Neural progenitor cell (in vitro differentiated cells): Measurements from ENCODE around the gene SMCO1. TPM values are rescaled to one million over a fixed set of nuclear protein-coding genes. Genes with fewer than 3 reads are reported as not detected.
"Not testable (repeated sequence)": the region's sequence is repeated elsewhere in the genome, so short reads cannot be mapped to it uniquely, and the experiment has no call there.

Experiments
- DNase-seq: peaks from one replicate; pipeline ENCODE4 v3.0.0-alpha.2; 2016; ENCODE audit warnings: low spot score
- H2AFZ ChIP-seq: fragments of 200-600 bp; sonication (generic); replicated peaks from 2 replicates; pipeline ENCODE4 v1.6.1; 2016; ENCODE audit warnings: antibody characterized with exemption
- H3F3A ChIP-seq: fragments of 200-600 bp; sonication (generic); 2 replicates; pipeline ENCODE4 v1.6.1; 2016; ENCODE audit warnings: antibody characterized with exemption, low read depth
- H3K27ac ChIP-seq: fragments of 200-600 bp; sonication (generic); 2 replicates; pipeline ENCODE4 v1.5.1; 2016; ENCODE audit warnings: mild to moderate bottlenecking
- H3K27me3 ChIP-seq: fragments of 200-600 bp; sonication (generic); 2 replicates; pipeline ENCODE4 v1.6.1; 2016; ENCODE audit warnings: mild to moderate bottlenecking, moderate library complexity
- H3K36me3 ChIP-seq: fragments of 200-600 bp; sonication (generic); 2 replicates; pipeline ENCODE4 v1.5.1; 2016
- H3K4me1 ChIP-seq: fragments of 200-600 bp; sonication (generic); 2 replicates; pipeline ENCODE4 v1.6.1; 2016; ENCODE audit warnings: mixed run types
- H3K4me2 ChIP-seq: fragments of 200-600 bp; sonication (generic); 2 replicates; pipeline ENCODE4 v1.6.1; 2016
- H3K4me3 ChIP-seq: fragments of 200-600 bp; sonication (generic); 2 replicates; pipeline ENCODE4 v1.5.1; 2016
- H3K79me2 ChIP-seq: fragments of 200-600 bp; sonication (generic); 2 replicates; pipeline ENCODE4 v1.6.1; 2016; ENCODE audit warnings: low read depth
- H3K9ac ChIP-seq: fragments of 200-600 bp; sonication (generic); 2 replicates; pipeline ENCODE4 v1.6.1; 2016
- H3K9me3 ChIP-seq: fragments of 200-600 bp; sonication (generic); 2 replicates; pipeline ENCODE4 v1.5.1; 2016; ENCODE audit warnings: low read depth
- H4K20me1 ChIP-seq: fragments of 200-600 bp; sonication (generic); 2 replicates; pipeline ENCODE4 v1.6.1; 2016; ENCODE audit warnings: low read depth
- H3K27ac Mint-ChIP-seq: 3 replicates; pipeline ENCODE4 v1.8.0; 2021; ENCODE audit warnings: mixed read lengths
- H3K27me3 Mint-ChIP-seq: 2 replicates; pipeline ENCODE4 v1.8.0; 2022; ENCODE audit warnings: low read depth, mild to moderate bottlenecking, inconsistent platforms, moderate library complexity, mixed read lengths; ENCODE audit not compliant: insufficient read depth
- H3K36me3 Mint-ChIP-seq: 3 replicates; pipeline ENCODE4 v1.8.0; 2021; ENCODE audit warnings: mixed read lengths
- H3K4me1 Mint-ChIP-seq: 3 replicates; pipeline ENCODE4 v1.8.0; 2021; ENCODE audit warnings: mixed read lengths
- H3K4me3 Mint-ChIP-seq: 3 replicates; pipeline ENCODE4 v1.8.0; 2021; ENCODE audit warnings: mild to moderate bottlenecking, moderate library complexity, mixed read lengths
- H3K9me3 Mint-ChIP-seq: 3 replicates; pipeline ENCODE4 v1.8.0; 2020; ENCODE audit warnings: mixed read lengths
- CTCF ChIP-seq: fragments of 200-600 bp; sonication (generic); IDR thresholded peaks from 2 replicates; pipeline ENCODE4 v1.5.1; 2017; ENCODE audit warnings: antibody characterized with exemption, mild to moderate bottlenecking
- EZH2 ChIP-seq: fragments of 200-600 bp; sonication (generic); IDR thresholded peaks from 2 replicates; pipeline ENCODE4 v1.6.1; 2017; ENCODE audit warnings: antibody characterized with exemption, mild to moderate bottlenecking, moderate library complexity
- EZH2phosphoT487 ChIP-seq: fragments of 200-600 bp; sonication (generic); IDR thresholded peaks from 2 replicates; pipeline ENCODE4 v1.6.1; 2017; ENCODE audit warnings: antibody characterized with exemption
- total RNA-seq: library from RNA; depleted of rRNA; stranded (reverse); fragments of >200 nt; gene quantifications from 2 replicates; pipeline ENCODE4 v1.2.3, GENCODE V29; 2015; ENCODE audit warnings: low replicate concordance

The SMCO1 gene
- total RNA-seq, 1 donor from 2014 or later = not detected

GRCh38 chr3:196523841-196524240, 8.7 kb upstream of the SMCO1 start:
- Mint-ChIP-seq H3K9me3 (peaks cover 54% of the 10 kb centered on the region), H3K4me3 (no peak overlapping the region), H3K4me1 (no peaks in the 10 kb centered on the region), H3K27me3 (peaks cover 11% of the 10 kb centered on the region), H3K36me3 (no peaks in the 10 kb centered on the region), H3K27ac (no peak overlapping the region)
- Histone ChIP-seq H3K4me3 (no peak overlapping the region), H4K20me1 (no peaks in the 10 kb centered on the region), H3K4me2 (no peak overlapping the region), H3K4me1 (no peaks in the 10 kb centered on the region), H2AFZ (no peak overlapping the region), H3F3A (no peaks in the 10 kb centered on the region), H3K79me2 (no peaks in the 10 kb centered on the region), H3K9me3 (peaks cover 14% of the 10 kb centered on the region), H3K27ac (no peak overlapping the region), H3K9ac (no peak overlapping the region), H3K36me3 (no peaks in the 10 kb centered on the region), H3K27me3 (peaks cover 7% of the 10 kb centered on the region)
- DNase-seq = no peak
- TF ChIP-seq EZH2 (no peak), EZH2phosphoT487 (no peak), CTCF (no peak)

DNA sequence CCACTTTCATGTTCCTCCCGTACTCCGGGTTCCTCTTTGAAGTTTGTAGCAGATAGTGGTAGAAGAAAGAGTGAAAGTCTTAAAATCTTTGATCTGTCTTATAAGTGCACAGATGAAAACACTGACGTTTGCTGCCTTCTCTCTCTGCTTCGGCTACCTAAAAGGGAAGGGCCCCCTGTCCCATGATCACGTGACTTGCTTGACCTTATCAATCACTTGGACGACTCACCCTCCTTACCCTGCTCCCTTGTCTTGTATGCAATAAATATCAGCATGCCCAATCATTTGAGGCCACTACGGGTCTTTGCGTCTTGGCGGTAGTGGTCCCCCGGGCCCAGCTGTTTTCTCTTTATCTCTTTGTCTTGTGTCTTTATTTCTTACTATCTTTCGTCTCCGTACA, 6.1 kb upstream of the SMCO1 start:
- not testable (repeated sequence) for H3K27me3 Mint-ChIP-seq, H3K4me3 Mint-ChIP-seq, H3K4me1 ChIP-seq, H2AFZ ChIP-seq, H3K4me3 ChIP-seq, H3K27ac Mint-ChIP-seq, H3K4me2 ChIP-seq, H3K4me1 Mint-ChIP-seq, H3K79me2 ChIP-seq, H3K36me3 ChIP-seq, H3F3A ChIP-seq, DNase-seq, H3K27ac ChIP-seq, H4K20me1 ChIP-seq, H3K27me3 ChIP-seq, H3K36me3 Mint-ChIP-seq, H3K9ac ChIP-seq
- peaks cover 14% of the 10 kb centered on the region for H3K9me3 ChIP-seq
- peaks cover 58% of the 10 kb centered on the region for H3K9me3 Mint-ChIP-seq

DNA sequence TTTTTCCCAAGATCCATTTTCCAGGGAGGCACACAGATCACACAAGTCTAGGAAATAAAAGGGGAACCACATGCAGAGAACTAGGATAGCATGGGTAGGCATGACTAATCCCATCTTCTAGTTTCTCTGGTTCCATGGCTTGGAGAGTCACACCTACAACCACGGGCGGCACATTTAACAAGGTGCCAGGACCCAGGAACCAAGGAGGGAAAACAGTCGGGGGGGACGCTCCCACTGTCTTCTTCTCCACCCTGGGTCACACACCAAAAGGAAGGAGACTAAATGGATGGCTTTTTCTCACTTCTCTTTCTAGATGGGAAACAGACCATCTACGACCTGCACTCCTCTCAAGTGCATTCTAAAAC, 4.6 kb upstream of the SMCO1 start:
- H3K4me2 ChIP-seq = no peak overlapping the region
- H3F3A ChIP-seq = no peaks in the 10 kb centered on the region
- Mint-ChIP-seq H3K4me1 (no peaks in the 10 kb centered on the region), H3K36me3 (no peaks in the 10 kb centered on the region), H3K4me3 (no peak overlapping the region), H3K27ac (no peak overlapping the region), H3K27me3 (peaks cover 10% of the 10 kb centered on the region), H3K9me3 (peaks cover 54% of the 10 kb centered on the region)
- peaks cover 14% of the 10 kb centered on the region for H3K9me3 ChIP-seq
- H3K4me3 ChIP-seq = no peak overlapping the region
- DNase-seq = no peak
- TF ChIP-seq EZH2phosphoT487 (no peak), EZH2 (no peak), CTCF (no peak)
- no peaks in the 10 kb centered on the region for H3K36me3 ChIP-seq
- H3K9ac ChIP-seq = no peak overlapping the region
- H4K20me1 ChIP-seq = no peaks in the 10 kb centered on the region
- H3K27me3 ChIP-seq = no peaks in the 10 kb centered on the region
- no peak overlapping the region for H2AFZ ChIP-seq
- no peaks in the 10 kb centered on the region for H3K79me2 ChIP-seq
- no peak overlapping the region for H3K27ac ChIP-seq
- H3K4me1 ChIP-seq = no peaks in the 10 kb centered on the region

GRCh38 chr3:196518966-196519717, 4.0 kb upstream of the SMCO1 start:
- no peaks in the 10 kb centered on the region for H3K4me1 Mint-ChIP-seq
- no peaks in the 10 kb centered on the region for H3K79me2 ChIP-seq
- H3K27me3 Mint-ChIP-seq = peaks cover 10% of the 10 kb centered on the region
- TF ChIP-seq CTCF = peak; percentile 64
- TF ChIP-seq EZH2 = no peak
- no peaks in the 10 kb centered on the region for H3K4me1 ChIP-seq
- H3K9me3 ChIP-seq = peaks cover 14% of the 10 kb centered on the region
- H3K27ac Mint-ChIP-seq = no peak overlapping the region
- H3K36me3 Mint-ChIP-seq = no peaks in the 10 kb centered on the region
- peaks cover 54% of the 10 kb centered on the region for H3K9me3 Mint-ChIP-seq
- H3K4me3 ChIP-seq = no peak overlapping the region
- H3K27me3 ChIP-seq = no peaks in the 10 kb centered on the region
- no peaks in the 10 kb centered on the region for H3K36me3 ChIP-seq
- H4K20me1 ChIP-seq = no peaks in the 10 kb centered on the region
- H3K4me2 ChIP-seq = no peak overlapping the region
- no peak overlapping the region for H2AFZ ChIP-seq
- H3K4me3 Mint-ChIP-seq = no peak overlapping the region
- H3F3A ChIP-seq = no peaks in the 10 kb centered on the region
- no peak overlapping the region for H3K9ac ChIP-seq
- peak; percentile 86 for DNase-seq
- H3K27ac ChIP-seq = no peak overlapping the region
